ENCODE results near the gene ZSCAN29.
A peak's percentile ranks its signal among the peaks of the same experiment; 100 is the strongest.

Gene ZSCAN29

DNA sequence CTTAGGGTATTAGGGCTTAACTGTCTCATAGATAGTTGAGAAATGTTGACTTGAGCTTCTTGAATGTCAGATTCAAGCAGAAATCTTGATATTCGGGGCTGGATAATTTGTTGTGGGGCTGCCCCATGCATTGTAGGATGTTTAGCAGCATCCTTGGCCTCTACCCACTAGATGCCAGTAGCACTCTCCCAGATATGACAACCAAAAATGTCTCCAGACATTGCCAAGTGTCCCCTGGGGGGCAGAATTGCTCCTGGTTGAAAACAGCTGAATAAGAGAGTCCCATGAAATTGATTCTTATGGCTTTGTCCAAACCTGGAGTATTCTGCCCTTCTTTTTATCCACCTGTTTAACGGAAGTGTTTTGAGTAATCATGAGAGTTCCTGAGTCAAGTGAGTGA is 24.5 kb downstream of the ZSCAN29 start:
- DNase-seq: no peak

DNA sequence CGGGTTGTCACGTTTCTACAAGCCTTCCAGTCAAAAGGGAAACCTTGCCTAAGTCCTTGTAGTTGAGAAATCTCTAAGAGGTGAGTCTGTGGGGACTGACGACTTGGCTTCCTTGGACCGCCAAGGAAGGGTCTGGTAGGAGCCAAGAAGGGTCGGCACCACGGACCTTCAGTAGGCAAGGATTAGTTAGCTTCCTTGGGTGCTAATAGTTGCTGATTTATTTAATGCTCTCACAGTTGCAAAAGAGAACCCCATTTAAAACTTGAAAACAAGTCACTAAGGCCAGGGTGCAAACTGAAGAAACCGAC is 40.1 kb downstream of the ZSCAN29 start:
- no peak for DNase-seq

DNA sequence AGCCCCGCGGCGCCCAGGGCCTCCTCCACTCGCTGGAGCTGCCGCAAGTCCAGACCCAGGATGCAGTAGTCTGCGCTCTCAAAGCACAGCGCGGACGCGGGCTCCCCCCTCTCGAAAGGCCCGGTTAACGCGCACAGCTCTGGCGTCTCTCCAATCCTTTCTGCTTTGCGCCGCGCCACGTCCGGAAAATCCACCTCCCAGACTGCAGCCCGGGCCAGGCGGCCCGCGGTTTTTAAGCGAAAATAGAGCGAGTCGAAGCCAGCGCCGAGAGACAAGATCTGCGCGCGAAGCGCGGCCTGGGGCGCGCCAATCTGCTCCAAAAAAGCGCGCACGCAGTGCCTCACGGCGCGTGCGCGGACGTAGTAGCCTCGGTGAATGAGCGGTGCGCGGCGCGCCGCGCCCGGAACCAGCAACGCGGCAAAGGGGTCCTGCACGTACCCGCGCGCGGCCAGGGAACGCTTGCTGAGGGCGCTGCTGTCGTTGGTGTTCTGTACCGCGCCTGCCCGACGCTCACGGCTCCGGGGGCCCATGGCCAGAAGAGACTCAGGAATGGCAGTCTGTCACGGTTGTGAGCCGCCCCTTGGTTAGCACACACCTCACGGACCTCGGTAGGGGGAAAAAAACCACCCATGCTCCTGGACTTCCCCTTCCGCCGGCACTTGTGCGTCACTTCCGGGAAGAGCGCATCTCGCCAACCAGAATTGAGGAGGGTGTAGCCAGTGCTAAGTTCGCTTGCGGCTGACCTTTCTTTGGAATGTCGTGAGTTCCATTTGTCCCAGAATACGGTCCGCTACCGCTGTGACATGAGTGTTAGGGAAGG is 40.7 kb downstream of the ZSCAN29 start, which contains the start of gene LCMT2:
Gene LCMT2, minus strand, starts transcription at position 614 of the 820 bp plus-strand sequence. Its CDS starts 84 bp downstream, at position 530.
- DNase-seq: peak; percentile 91

DNA sequence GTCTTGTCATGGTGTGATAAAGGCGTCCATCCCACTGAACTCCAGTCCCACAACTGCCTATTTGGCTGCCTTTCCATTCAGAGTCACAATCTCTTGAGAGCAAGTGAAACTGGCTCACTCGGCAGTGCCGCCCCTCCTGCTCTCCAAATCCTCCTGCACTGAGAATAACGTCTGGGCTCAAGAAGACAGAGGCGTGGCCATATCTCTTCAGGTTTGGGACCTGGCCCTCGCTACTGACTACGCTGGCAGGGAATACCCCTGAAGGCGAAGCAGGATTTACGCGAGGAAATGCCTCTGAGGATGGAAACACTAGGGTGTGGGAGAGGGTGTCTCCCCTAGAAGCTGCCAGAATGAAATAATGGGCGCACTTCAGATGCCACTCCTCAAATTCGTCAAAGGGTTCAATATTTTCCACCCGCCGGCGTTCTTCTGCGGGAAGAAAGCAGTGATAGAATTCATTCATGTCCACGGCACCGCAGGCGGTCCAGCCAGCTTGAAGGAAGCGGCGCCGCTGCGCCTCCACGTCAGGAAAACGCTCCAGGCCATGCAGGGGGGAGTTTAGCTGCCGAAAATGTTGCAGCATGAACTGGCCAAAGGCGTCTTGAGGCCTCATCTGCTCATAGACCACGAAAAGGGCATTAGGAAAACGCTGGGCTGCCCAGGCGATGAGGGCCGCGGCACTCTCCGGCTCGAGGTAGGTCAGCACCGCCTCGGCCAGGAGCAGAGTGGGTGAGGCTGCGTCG is 41.5 kb downstream of the ZSCAN29 start:
- peak; percentile 52 for DNase-seq

DNA sequence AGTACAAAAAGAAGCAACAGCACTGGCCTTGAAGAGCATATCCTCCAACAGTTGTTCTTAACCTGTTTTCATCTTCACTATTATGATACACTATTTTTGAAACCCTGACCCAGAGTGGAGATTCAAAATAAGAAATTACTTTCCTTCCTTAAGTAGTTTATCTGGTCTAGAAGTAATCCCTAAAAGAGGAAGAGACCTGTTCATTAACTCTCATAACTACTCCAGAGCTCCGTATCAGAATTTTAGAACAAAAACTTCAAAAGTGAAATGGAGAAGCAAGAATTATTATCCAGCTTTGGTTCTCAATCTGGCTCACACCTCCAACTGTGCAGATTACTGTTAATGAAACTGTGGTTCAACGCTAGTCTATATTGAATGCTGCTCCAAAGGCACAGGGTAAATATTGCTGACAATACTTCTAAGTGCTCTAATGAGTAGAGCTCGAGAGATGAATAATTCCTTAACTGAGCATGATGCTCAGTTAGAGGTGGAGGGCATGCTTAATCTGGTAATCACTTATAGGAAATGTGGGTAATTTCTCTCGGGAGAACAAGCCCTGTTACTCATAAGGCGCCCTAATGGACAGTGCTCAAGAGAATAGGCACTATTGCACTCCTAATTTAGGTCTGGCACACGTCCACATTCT is 45.7 kb downstream of the ZSCAN29 start:
- DNase-seq: no peak

DNA sequence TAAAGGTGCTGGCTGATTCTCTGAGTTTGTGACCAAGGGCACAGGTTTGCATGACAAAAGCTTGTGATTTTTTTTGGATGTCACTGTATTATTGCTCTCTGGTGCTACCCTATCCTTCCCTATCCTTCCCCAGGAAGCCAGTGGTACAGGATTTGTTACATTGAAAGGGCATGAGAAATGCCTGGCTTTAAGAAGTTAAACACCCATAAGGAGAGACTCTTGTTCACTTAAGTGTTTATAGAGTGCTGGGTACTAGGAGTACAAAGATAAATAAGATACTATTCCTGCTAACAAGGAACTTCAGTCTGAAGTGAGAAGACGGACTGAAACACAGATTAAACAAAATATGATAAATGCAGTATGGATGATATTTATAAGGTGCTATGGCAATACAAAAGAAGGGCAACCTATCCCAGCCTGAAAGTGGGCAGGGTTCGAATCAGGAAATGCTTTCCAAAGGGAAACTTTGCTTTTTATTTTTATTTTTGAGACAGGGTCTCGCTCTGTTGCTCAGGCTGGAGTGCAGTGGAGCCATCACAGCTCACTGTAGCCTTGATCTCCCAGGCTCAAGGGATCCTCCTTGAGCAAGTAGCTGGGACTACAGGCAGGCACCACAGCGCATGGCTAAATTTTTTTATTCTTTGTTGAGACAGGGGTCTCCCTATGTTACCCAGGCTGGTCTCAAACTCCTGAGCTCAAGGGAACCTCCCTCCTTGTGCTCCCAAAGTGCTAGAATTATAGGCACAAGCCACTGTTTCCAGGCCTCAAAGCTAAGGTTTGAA is 51.7 kb downstream of the ZSCAN29 start:
- no peak for DNase-seq

DNA sequence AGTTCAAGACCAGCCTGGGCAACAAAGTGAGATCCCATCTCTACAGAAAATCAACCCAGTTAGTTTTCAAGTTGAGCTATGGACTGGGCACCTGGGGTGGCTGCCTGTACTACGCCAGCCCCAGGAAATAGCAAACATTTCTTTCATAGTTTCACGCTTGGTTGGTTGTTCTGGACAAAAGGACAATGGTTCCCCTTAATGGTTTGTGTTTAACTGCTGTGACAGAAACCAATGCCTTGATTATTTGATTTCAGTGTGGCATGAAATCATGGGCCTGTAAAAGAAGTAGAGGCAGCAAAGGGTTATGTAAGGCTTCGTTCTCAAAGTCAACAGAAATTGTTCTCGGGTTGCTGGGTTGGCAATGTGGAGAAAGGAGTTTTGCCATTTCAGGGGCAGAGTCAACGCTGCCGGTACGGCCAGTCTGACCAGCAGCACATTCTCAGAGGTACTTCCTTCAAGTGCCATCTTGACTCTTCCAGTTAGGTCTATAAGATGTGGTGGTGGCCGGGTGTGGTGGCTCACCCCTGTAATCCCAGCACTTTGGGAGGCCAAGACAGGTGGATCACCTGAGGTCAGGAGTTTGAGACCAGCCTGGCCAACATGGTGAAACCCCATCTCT is 53.2 kb downstream of the ZSCAN29 start:
- DNase-seq: no peak

DNA sequence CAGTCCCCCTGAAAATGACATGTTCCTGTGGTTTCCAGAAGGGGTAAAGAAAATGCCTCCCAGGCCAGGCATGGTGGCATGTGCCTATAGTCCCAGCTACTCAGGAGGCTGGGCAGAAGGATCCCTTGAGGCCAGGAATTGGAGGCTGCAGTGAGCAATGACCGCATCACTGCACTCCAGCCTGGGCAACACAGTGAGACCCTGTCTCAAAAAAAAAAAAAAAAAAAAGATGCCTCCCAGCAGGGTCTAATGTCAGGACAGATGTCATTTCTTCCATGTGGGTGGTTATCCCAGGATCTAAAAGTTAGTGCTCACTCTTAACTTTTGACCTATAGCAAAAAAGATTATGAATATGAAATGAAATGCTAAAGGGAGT is 53.9 kb downstream of the ZSCAN29 start:
- DNase-seq: no peak

DNA sequence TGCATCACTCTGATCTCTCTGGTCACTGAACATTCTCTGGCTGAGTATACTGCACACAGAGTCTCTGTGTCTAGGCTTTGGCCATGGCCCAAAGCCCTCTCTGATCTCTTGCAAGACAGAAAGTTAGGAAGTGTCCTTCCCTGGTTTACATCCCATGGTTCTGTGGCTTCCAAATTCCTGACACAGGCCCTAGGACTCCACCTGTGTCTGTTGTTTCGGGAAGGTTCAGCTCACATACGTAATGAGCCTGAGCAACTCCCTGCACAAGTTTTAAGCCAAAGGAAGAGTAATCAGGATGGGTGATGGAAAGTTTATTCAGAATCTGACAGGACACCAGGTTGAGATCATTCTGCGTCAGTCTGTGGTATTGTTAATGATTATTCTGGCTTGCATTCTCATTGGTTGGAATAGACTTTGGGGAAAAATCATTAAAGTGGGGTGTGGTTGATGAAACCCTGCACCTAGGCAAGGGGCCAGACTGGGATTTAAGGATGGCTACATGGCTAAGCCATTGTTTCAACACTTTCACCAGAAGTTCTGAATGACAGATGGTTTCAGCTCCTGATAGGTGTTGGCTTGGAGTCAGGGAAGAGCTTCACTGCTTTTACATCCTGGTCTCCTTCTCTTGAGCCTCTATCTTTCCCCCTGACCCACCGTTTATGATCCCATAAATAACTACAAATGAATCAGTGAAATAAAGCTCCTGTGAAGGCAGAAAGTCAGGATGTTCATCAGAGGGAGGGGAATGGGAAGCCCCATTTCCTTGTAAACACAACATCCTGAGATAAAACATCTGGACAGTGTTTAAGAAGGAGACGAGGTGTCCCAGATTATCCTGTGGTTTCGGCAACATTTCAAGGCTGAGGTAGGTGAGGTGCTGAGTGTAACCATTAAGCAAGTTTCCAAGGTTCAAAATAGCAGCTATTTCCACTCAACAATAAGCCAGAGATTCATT is 54.5 kb downstream of the ZSCAN29 start:
- DNase-seq: no peak

DNA sequence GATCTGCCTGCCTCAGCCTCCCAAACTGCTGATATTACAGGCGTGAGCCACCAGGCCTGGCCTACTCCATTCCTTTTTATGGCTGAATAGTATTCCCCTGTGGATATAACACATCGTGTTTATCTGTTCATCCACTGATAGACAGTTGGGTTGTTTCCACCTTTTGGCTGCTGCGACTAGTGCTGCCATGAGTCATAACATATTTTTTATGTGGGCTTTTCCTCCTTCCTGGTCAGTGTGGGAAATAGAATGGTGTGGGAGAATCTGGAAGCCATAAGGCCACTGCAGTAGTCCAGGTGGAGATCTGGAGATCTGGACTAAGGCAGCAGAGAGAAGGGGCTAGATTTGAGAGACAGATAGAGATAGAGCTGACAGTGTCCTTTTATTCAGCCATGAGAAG is 56.7 kb downstream of the ZSCAN29 start:
- DNase-seq: no peak

DNA sequence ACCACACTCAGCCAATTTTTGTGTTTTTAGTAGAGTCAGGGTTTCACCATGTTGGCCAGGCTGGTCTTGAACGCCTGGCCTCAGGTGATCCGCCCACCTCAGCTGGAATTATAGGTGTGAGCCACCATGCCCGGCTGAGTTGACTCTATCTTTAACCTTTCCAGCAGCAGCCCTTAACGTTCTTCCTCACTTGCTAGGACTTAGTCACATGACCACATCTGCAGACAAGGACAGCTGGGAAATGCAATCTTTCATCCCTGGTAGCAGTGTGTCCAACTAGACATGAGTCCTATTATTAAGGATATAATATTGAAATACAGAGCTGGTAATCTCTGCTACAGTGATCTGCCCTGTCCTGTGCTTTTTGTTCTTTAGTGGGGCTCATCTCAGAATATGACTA is 58.5 kb downstream of the ZSCAN29 start:
- no peak for DNase-seq

Measured in activated CD8-positive, alpha-beta memory T cell treated with anti-CD3 and anti-CD28 coated beads, Interleukin-2, amount 50 U/mL, for 48 hours (primary cell).